ENCODE data around the gene DNAJC5G.

DNA sequence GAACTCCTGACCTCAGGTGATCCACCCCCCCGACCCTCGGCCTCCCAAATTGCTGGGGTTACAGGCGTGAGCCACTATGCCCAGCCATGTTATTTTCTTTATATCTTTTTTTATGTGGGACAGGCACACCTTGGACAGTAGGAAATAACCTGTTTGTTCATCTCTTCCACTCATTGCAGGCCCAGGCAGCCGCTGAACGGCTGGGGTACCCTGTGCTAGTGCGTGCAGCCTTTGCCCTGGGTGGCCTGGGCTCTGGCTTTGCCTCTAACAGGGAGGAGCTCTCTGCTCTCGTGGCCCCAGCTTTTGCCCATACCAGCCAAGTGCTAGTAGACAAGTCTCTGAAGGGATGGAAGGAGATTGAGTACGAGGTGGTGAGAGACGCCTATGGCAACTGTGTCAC, 49.7 kb upstream of the DNAJC5G start:
- TF ChIP-seq CREM (IDR thresholded peaks at IDR 0.05; ENCODE audit: low read depth) (no peak), THRB (CRISPR knock-in tag; conservative IDR thresholded peaks at IDR 0.05) (no peak)
- TF ChIP-seq, protein P1, sequence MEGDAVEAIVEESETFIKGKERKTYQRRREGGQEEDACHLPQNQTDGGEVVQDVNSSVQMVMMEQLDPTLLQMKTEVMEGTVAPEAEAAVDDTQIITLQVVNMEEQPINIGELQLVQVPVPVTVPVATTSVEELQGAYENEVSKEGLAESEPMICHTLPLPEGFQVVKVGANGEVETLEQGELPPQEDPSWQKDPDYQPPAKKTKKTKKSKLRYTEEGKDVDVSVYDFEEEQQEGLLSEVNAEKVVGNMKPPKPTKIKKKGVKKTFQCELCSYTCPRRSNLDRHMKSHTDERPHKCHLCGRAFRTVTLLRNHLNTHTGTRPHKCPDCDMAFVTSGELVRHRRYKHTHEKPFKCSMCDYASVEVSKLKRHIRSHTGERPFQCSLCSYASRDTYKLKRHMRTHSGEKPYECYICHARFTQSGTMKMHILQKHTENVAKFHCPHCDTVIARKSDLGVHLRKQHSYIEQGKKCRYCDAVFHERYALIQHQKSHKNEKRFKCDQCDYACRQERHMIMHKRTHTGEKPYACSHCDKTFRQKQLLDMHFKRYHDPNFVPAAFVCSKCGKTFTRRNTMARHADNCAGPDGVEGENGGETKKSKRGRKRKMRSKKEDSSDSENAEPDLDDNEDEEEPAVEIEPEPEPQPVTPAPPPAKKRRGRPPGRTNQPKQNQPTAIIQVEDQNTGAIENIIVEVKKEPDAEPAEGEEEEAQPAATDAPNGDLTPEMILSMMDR (IDR thresholded peaks at IDR 0.05 in 2 of 3, conservative IDR thresholded peaks at IDR 0.05 in 1 of 3; ENCODE audit: insufficient read depth in 2 of 3, low read depth in 1 of 3, low read length in 3 of 3), result no peak

All from K562 (cell line).